LNCAP (cell line): Measurements from ENCODE around the gene MKLN1.

ENCODE experiments used
- CTCF ChIP-seq: fragments of 450-650 bp; IDR thresholded peaks from 2 replicates; pipeline ENCODE4 v1.5.1; 2017; ENCODE audit warnings: mild to moderate bottlenecking

The MKLN1 gene

GRCh38 chr7:131438969-131439368 lies 111.3 kb downstream of the MKLN1 start:
- no peak for TF ChIP-seq CTCF

- TF ChIP-seq CTCF = no peak
These were observed 115.8 kb downstream of the MKLN1 start for GRCh38 chr7:131443496-131443895.

- TF ChIP-seq CTCF = no peak
These were observed 117.0 kb downstream of the MKLN1 start for GRCh38 chr7:131444683-131445082.

GRCh38 chr7:131449373-131449902 lies 121.8 kb downstream of the MKLN1 start:
- TF ChIP-seq CTCF = no peak

- no peak for TF ChIP-seq CTCF
These were observed 126.8 kb downstream of the MKLN1 start for GRCh38 chr7:131454498-131454897.

GRCh38 chr7:131455001-131455400 lies 127.3 kb downstream of the MKLN1 start:
- TF ChIP-seq CTCF = no peak

GRCh38 chr7:131455546-131455945 lies 127.9 kb downstream of the MKLN1 start:
- no peak for TF ChIP-seq CTCF

- TF ChIP-seq CTCF = no peak
These were observed 128.7 kb downstream of the MKLN1 start for GRCh38 chr7:131456338-131456737.
